Measurements from ENCODE around the gene RNF20.

RNF20 gene

GRCh38 chr9:101495810-101496209, 37.8 kb upstream of the RNF20 start:
- H3K4me3 ChIP-seq (ENCODE audit: control insufficient read depth, low read depth, low read length), result no peak overlapping the region
- DNase-seq (ENCODE audit: low read depth), result no peak
- no peak for TF ChIP-seq CTCF (conservative IDR thresholded peaks at IDR 0.05; ENCODE audit: control insufficient read depth, insufficient read depth, low read depth, low read length)

- no peak overlapping the region for H3K4me3 ChIP-seq (ENCODE audit: control insufficient read depth, low read depth, low read length)
- TF ChIP-seq CTCF (conservative IDR thresholded peaks at IDR 0.05; ENCODE audit: control insufficient read depth, insufficient read depth, low read depth, low read length), result no peak
- no peak for DNase-seq (ENCODE audit: low read depth)
Measured at GRCh38 chr9:101498323-101498722, 35.3 kb upstream of the RNF20 start.

GRCh38 chr9:101504188-101504587, 29.5 kb upstream of the RNF20 start:
- DNase-seq (ENCODE audit: low read depth), result no peak

GRCh38 chr9:101508211-101508610, 25.4 kb upstream of the RNF20 start:
- peak; percentile 21 for DNase-seq (ENCODE audit: low read depth)
- TF ChIP-seq CTCF (conservative IDR thresholded peaks at IDR 0.05; ENCODE audit: control insufficient read depth, insufficient read depth, low read depth, low read length), result no peak
- H3K4me3 ChIP-seq (ENCODE audit: control insufficient read depth, low read depth, low read length), result no peak overlapping the region

More at GRCh38 chr9:101504188-101504587, 29.5 kb upstream of the RNF20 start:
- no peak for TF ChIP-seq CTCF (conservative IDR thresholded peaks at IDR 0.05; ENCODE audit: control insufficient read depth, insufficient read depth, low read depth, low read length)
- no peak overlapping the region for H3K4me3 ChIP-seq (ENCODE audit: control insufficient read depth, low read depth, low read length)

GRCh38 chr9:101509572-101509971, 24.1 kb upstream of the RNF20 start:
- no peak for DNase-seq (ENCODE audit: low read depth)
- H3K4me3 ChIP-seq (ENCODE audit: control insufficient read depth, low read depth, low read length), result no peak overlapping the region
- TF ChIP-seq CTCF (conservative IDR thresholded peaks at IDR 0.05; ENCODE audit: control insufficient read depth, insufficient read depth, low read depth, low read length), result no peak

- TF ChIP-seq CTCF (conservative IDR thresholded peaks at IDR 0.05; ENCODE audit: control insufficient read depth, insufficient read depth, low read depth, low read length), result no peak
- no peak for DNase-seq (ENCODE audit: low read depth)
- H3K4me3 ChIP-seq (ENCODE audit: control insufficient read depth, low read depth, low read length), result no peak overlapping the region
Measured at GRCh38 chr9:101510459-101510858, 23.2 kb upstream of the RNF20 start.

- TF ChIP-seq CTCF (conservative IDR thresholded peaks at IDR 0.05; ENCODE audit: control insufficient read depth, insufficient read depth, low read depth, low read length), result no peak
- DNase-seq (ENCODE audit: low read depth), result no peak
- no peak overlapping the region for H3K4me3 ChIP-seq (ENCODE audit: control insufficient read depth, low read depth, low read length)
Measured at GRCh38 chr9:101511009-101511408, 22.6 kb upstream of the RNF20 start.

All from fibroblast of mammary gland (primary cell).